Suprapubic skin (tissue), 4 donors: Measurements from ENCODE around the gene CUL5. TPM values are rescaled to one million over a fixed set of nuclear protein-coding genes. Genes with fewer than 3 reads are reported as not detected.

Source experiments
- DNase-seq, 2 donors: peaks; one replicate each; pipeline ENCODE4 v3.0.0-alpha.2; 2019; ENCODE audit warnings: low spot score in 2 of 2
- H3K27ac ChIP-seq: fragments of 200-600 bp; sonication (generic); one replicate; pipeline ENCODE4 v1.5.1; 2019
- H3K27me3 ChIP-seq: fragments of 200-600 bp; sonication (generic); one replicate; pipeline ENCODE4 v1.5.1; 2019
- H3K36me3 ChIP-seq: fragments of 200-600 bp; sonication (generic); one replicate; pipeline ENCODE4 v1.5.1; 2019
- H3K4me1 ChIP-seq: fragments of 200-600 bp; sonication (generic); one replicate; pipeline ENCODE4 v1.5.1; 2019
- H3K4me3 ChIP-seq: fragments of 200-600 bp; sonication (generic); one replicate; pipeline ENCODE4 v1.5.1; 2019; ENCODE audit warnings: mild to moderate bottlenecking
- H3K9me3 ChIP-seq: fragments of 200-600 bp; sonication (generic); one replicate; pipeline ENCODE4 v1.5.1; 2019
- CTCF ChIP-seq, 2 donors: fragments of 200-600 bp in 1 of 2; fragments of 450-650 bp in 1 of 2; sonication (generic) in 1 of 2; IDR thresholded peaks; one replicate each; pipeline ENCODE4 v1.5.1; 2016 to 2019; ENCODE audit warnings: antibody characterized with exemption in 2 of 2, mild to moderate bottlenecking in 1 of 2, moderate library complexity in 1 of 2
- EP300 ChIP-seq: sonication (generic); formaldehyde crosslinking; IDR thresholded peaks from one replicate; pipeline ENCODE4 v1.6.1; 2017; ENCODE audit warnings: antibody characterized with exemption
- POLR2A ChIP-seq, 2 donors: fragments of 450-650 bp; IDR thresholded peaks; one replicate each; pipeline ENCODE4 v1.6.1; 2017; ENCODE audit warnings: antibody characterized with exemption in 2 of 2, mild to moderate bottlenecking in 2 of 2, moderate library complexity in 2 of 2
- POLR2AphosphoS5 ChIP-seq, 3 donors: sonication (generic); formaldehyde crosslinking; IDR thresholded peaks; one replicate each; pipeline ENCODE4 v1.6.1; 2017; ENCODE audit warnings: antibody characterized with exemption in 3 of 3
- WGBS: methylation state at CpG from one replicate; pipeline ENCODE4 v1.1.5; 2018; 5-methylcytosine and 5-hydroxymethylcytosine counted together
- total RNA-seq, 4 donors: library from RNA; depleted of rRNA; stranded (reverse); fragments of >200 nt; gene quantifications; one replicate each; pipeline ENCODE4 v1.1.0, GENCODE V29; 2016

The CUL5 gene
- total RNA-seq, 4 donors from 2014 or later: 24.8 to 59.1 (median 38.4) TPM

GRCh38 chr11:107998761-107999160, 9.9 kb upstream of the CUL5 start:
- WGBS: 87% methylated on average over 6 of the region's 6 CpGs

DNA sequence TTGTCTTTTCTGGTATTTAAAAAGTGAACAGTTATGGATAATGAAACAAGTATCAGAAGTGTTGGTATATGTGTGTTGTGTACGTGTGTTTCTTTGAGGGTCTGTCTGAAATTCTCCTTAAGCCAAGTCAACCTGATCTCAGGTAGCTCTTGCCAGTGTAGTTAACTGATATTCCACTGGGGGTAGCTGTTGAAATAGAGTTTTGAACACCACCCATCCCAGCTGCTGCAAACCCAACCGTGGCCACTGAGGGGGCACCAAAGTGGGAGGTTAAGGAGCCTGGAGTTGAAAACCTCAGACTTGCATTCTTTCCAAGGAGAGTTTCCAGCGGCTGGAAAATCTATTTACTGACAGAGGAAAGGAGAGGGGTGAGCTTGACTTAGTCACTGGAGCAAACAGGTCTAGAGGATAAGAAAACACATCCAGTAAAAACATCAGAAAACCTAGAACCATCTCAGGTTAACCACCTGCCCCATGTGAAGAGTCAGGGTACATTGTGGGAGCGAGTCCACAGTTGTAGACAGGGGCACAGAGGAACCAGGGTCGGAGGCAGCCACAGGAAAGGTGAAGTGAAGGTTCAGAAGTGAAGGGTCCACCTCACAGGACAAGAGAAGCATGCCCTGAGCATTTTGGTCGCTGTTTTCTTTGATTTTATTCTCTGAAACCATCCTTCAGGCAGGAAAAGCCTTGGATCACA, 8.8 kb upstream of the CUL5 start:
- TF ChIP-seq POLR2AphosphoS5 (IDR thresholded peaks at IDR 0.05) (no peak), CTCF (IDR thresholded peaks at IDR 0.05) (peak in 1 of 2 donors; percentile 4)
- no peaks in the 10 kb centered on the region for H3K36me3 ChIP-seq
- H3K9me3 ChIP-seq: no peaks in the 10 kb centered on the region
- no peaks in the 10 kb centered on the region for H3K4me1 ChIP-seq
- 38% methylated on average over 6 of the region's 6 CpGs for WGBS
- DNase-seq: no peak
- no peak overlapping the region for H3K4me3 ChIP-seq
- no peaks in the 10 kb centered on the region for H3K27me3 ChIP-seq
- no peak overlapping the region for H3K27ac ChIP-seq

More at GRCh38 chr11:107998761-107999160, 9.9 kb upstream of the CUL5 start:
- Histone ChIP-seq H3K27me3 (no peaks in the 10 kb centered on the region), H3K4me3 (no peak overlapping the region), H3K4me1 (no peaks in the 10 kb centered on the region), H3K27ac (no peak overlapping the region), H3K9me3 (no peaks in the 10 kb centered on the region), H3K36me3 (no peaks in the 10 kb centered on the region)
- no peak for DNase-seq
- TF ChIP-seq EP300: no peak
- TF ChIP-seq CTCF (IDR thresholded peaks at IDR 0.05): no peak
- TF ChIP-seq POLR2AphosphoS5 (IDR thresholded peaks at IDR 0.05): no peak
- TF ChIP-seq POLR2A (IDR thresholded peaks at IDR 0.05): no peak

DNA sequence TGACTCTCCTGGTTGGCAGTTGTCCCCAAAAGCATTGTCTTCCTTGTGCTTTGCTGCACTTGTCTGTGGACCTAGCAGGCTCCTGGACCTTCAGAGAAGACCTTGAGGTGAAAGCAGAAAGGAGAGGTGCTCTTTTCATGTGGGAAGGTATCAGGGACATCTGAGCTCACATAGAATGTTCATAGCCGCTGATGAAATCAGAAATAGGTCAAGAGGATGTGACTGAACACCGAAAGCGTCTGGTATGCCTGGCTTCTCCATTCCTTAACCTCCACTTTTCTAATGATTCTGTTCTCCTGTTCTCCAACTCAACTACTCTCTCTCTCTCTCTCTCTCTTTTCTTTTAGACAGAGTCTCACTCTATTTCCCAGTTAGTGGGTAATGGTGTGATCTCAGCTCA, 6.2 kb upstream of the CUL5 start:
- Histone ChIP-seq H3K36me3 (no peaks in the 10 kb centered on the region), H3K4me3 (no peak overlapping the region), H3K4me1 (no peaks in the 10 kb centered on the region), H3K9me3 (no peaks in the 10 kb centered on the region), H3K27me3 (no peaks in the 10 kb centered on the region), H3K27ac (no peak overlapping the region)
- no peak for TF ChIP-seq POLR2AphosphoS5 (IDR thresholded peaks at IDR 0.05)
- no peak for TF ChIP-seq POLR2A (IDR thresholded peaks at IDR 0.05)
- no peak for TF ChIP-seq CTCF (IDR thresholded peaks at IDR 0.05)
- no peak for TF ChIP-seq EP300
- WGBS: 92% methylated on average over 3 of the region's 3 CpGs
- no peak for DNase-seq

DNA sequence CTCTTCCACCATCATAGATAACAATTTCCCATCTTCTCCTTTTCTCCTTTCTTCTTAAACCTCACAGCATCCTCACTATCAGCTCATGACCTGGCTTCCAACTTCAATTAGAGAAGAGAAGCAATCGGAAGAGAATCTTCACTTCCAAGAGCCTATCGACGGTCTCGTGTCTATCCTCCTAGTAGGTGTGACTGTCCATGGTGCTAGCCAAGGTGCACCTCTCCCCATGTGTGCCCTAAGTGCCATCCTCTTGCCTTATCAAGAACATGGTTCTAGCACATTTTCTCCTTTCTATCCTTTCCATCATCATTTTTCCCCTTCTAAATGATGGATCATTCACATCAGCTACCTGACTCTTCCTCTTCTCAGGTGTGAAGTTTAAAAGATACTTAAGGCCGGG, 5.1 kb upstream of the CUL5 start:
- no peaks in the 10 kb centered on the region for H3K9me3 ChIP-seq
- WGBS: 82% methylated on average over 5 of the region's 5 CpGs
- H3K4me3 ChIP-seq: no peak overlapping the region
- DNase-seq: no peak
- H3K27me3 ChIP-seq: no peaks in the 10 kb centered on the region
- no peak for TF ChIP-seq EP300
- peaks cover 4% of the 10 kb centered on the region for H3K4me1 ChIP-seq
- no peaks in the 10 kb centered on the region for H3K36me3 ChIP-seq
- no peak overlapping the region for H3K27ac ChIP-seq

GRCh38 chr11:108007819-108008218, 879 bp upstream of the CUL5 start:
- Histone ChIP-seq H3K27me3 (no peaks in the 10 kb centered on the region), H3K4me1 (peaks cover 29% of the 10 kb centered on the region), H3K9me3 (no peaks in the 10 kb centered on the region), H3K36me3 (no peaks in the 10 kb centered on the region), H3K4me3 (no peak overlapping the region), H3K27ac (no peak overlapping the region)
- no peak for TF ChIP-seq POLR2AphosphoS5 (IDR thresholded peaks at IDR 0.05)
- no peak for TF ChIP-seq CTCF (IDR thresholded peaks at IDR 0.05)
- no peak for TF ChIP-seq EP300
- TF ChIP-seq POLR2A (IDR thresholded peaks at IDR 0.05): no peak
- no peak for DNase-seq
- 95% methylated on average over 18 of the region's 18 CpGs for WGBS
